Kasumi-1 (cell line): ENCODE data around the gene SLC24A5.

Experiments used
- DNase-seq, 2 experiments: peaks; one replicate each; lab custom pipeline; 2025; lab: John Stamatoyannopoulos, UW

Gene SLC24A5

DNA sequence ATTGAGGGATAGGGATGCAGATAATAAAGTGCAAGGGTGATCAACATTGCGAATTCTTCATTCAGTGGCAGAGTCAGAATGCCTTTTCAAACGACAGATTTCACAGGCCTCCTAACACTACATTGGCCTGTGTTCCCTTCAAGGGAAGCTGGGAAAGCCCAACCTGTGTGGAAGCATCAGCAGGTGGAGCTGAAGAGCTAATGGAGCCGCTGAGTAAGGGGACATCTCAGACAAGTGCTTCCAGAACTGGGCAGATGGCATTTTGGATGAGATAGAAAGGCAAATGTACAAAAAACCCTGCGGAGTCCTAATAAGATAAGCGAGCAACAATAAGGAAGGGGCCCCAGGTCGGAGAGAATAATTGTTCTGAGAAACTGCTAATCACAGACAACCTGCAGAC lies 8.5 kb upstream of the SLC24A5 start:
- DNase-seq: no peak

DNA sequence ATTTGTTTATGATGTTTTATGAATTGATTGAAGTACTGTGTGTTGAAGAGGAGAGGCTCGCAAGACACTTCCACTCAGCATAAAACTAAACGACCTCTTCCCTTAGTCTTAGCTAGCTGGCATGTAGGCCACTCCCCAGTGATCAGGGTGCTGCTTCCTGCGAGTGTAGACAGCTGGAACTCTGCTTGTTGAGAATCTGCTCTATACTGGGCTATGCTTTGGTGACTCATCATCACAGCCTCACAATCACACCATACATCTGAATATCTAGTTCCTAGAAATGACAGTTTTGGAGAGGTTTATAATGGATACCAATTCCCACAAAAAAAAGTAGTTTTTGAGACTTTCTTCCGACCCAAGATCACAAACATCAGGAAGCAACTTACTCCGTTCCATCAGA lies 1.5 kb upstream of the SLC24A5 start:
- no peak for DNase-seq

DNA sequence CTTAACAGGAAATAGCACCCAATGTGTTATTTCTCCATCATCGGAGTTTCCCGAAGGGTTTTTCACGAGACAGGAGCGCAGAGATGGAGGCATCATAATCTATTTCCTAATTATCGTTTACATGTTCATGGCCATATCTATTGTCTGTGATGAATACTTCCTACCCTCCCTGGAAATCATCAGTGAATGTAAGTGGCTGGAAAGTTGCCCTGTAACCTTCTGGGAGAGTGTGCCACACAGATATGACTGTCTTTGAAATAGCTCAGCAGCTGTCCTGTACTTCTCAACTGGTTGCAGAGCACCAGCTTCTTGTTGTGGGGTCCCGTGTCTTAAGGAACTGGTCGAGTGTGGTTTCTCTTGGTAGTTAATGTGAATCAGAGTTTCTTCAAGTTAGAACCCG lies 1.1 kb downstream of the SLC24A5 start:
- no peak for DNase-seq

DNA sequence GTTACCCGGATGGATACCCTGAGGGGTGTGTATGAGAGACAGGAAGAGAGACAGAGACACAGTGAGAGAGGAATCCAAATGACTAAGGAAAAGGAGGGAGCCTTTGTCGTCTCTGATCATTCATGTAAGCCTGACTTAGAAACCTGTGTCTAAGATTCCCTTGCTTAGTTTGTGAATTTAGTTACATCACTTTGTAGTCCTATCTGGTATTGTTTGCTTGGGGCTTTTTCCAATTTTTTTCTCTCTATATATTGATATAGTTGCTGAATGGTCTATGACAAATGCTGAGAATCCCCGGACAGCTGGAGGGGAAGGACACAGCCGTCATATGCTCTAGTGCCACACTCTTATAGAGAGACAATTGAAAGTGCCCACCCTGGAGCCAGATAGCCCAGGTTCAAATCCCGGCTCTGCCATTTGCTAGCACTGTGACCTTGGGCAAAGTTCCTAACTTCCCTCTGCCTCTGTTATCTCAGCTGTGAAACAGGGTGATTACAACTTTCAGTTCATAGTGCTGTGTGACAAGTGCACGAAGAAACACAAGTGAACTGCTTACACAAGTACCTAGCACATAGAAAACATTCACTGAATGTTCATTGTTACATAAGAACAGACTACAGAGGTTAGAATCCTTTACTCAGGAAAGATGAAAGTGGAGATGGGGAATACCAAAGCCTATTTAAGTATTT lies 6.0 kb downstream of the SLC24A5 start:
- DNase-seq: no peak

DNA sequence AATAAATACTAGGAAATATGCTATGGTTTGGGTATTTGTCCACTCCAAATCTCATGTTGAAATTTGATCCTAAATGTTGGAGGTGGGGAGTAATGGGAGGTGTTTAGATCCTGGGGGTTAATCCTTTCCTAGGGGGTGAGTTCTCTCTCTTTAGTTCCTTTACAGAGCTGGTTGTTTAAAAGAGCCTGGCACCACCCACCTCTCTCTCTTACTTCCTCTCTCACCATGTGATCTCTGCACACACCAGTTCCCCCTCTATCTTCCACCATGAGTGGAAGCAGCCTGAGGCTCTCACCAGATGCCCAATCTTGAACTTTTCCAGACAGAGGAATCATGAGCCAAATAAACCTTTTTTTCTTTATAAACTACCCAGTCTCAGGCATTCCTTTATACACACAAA lies 10.5 kb downstream of the SLC24A5 start:
- DNase-seq: no peak

DNA sequence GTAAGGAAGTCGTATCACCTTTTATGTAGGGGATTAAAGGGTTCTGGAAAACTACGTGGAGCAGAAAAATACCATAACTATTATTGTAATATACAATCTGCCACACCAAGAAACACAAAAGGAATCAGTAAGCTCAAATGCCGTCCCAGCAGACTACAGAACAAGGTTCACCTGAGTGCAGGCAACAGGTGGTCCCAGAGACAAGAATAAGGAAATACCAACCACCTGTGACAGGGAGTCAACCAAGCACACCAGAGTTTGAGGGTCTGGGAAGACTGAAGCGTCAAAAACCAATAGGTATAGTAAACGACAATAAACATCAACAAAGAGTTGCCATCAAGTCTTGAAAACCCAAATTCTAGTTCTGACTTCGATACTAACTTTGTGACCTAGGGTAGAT lies 12.1 kb downstream of the SLC24A5 start:
- DNase-seq: no peak

DNA sequence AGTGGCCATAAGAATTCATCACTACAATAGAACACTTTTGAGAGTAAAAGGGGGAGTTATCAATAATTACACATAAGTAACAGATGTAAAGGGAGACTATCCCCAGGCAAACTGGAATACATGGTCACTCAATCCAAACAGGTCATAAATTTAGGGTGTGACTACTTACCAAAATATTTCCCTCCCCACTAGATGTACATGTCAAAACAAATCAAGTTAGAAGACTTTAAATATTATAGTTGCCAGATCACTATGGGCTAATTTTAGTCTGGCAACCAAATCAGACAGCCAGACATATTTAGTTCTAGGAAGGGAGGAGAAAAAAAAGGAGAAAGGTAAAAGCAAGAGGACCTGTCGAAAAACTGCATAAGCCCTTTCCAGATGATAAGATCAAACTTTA lies 23.1 kb downstream of the SLC24A5 start:
- DNase-seq: no peak

DNA sequence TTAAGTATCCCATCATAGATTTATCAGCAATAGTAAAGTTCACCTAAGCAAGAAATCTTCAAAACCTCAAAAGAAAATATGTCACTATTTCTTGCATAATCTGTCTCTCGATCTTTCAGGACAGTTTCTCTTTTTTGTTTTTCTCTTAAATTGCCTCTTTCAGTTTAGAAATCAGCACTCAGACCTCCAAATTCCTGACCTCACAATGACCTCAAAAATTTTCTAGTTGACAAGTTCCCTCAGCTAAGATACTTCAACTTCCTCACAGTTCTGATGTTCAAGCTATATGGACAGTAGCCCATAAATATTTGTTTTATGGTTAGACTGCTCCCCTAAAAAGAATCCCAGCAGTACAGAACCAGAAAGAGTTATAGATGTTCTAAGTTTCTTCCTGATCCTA lies 24.1 kb downstream of the SLC24A5 start:
- no peak for DNase-seq

DNA sequence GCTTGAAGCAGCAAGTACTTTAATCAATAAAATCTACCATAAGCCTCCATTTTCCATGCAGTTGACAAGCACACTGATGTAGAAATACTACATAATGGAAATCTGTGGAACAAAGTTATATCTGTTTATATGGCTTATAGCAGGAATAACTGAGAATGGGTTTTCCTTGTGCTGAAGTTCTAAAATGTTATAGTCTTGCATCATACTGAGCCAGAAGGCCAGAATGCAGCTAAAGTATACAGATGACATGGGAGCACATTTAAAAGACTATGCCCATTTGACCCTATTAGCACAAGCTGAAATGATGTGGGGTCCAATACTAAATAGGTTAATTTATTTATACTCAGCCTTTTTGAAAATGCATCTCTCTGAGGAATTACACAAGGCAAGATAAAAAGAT lies 25.1 kb downstream of the SLC24A5 start:
- no peak for DNase-seq

DNA sequence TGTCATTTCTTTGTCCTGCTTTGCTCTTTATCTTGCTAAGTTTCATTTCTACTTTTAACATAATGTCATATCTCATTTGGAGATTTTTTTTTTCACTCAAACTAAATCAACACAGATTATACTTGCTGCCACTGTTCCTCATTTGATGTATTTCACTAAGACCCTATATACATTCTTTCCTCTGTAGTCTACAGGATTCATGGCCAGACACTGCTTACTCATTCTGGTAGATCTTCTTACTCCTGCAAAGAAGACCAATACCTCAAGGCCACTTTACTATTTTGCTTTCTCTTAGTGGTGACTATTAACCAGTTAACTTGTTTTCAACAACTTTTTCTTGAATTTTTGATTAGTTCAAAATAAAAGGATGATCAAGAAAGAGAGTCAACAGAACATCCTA lies 26.6 kb downstream of the SLC24A5 start:
- DNase-seq: no peak

DNA sequence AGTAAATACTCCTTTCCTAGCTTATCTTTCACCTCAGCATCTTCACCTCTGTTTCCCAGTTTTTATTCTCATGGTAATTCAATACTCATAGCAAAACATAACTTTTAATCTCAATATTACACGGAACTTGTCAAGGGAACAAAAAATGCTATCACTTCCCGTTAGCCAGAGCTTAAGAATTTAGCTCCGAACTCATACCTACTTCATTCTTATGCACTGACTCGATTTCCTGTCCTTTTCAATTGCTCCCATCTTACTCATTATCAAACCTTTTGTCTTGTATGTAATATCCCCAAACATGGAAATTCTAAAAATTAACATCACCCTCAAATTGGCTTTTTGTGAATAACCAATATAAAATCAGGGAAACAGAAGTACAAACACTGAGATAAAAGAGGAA lies 29.1 kb downstream of the SLC24A5 start:
- no peak for DNase-seq

DNA sequence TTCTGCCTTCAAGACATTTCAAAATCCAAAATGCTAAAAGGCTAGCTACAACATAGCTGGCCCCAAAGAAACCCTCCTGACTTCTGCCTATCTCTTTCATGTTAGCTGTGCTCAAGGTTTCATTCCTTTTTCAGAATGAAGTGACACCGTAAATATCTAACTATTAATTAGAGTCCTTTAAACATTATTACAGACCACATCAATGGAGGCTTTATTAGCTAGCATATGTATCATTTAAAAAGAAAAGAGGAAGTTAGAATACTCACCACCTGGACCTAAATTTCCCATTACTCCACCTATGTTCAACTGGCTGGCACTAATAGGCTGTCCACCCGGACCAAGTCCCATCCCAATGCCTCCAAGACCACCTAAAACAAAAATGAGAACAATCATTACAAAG lies 32.7 kb downstream of the SLC24A5 start:
- no peak for DNase-seq

DNA sequence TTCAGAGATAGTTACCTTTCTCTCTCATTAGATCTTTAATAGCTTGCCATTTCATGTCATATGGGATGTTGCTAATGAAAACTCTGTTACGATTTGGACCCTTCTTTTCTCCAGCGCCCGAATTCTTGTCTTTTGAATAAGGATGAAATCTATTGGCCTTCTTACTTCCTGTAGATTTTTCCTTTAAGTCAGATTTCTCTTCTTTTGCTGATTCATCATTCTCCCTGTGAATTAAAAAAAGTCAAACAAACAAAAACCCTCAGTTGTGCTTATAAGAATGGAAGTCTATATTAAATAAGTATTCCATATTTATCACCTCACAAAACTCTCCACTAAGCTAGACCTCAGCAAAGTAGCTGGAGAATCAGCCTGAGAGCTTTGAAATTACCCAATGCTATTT lies 47.8 kb downstream of the SLC24A5 start:
- DNase-seq: no peak

DNA sequence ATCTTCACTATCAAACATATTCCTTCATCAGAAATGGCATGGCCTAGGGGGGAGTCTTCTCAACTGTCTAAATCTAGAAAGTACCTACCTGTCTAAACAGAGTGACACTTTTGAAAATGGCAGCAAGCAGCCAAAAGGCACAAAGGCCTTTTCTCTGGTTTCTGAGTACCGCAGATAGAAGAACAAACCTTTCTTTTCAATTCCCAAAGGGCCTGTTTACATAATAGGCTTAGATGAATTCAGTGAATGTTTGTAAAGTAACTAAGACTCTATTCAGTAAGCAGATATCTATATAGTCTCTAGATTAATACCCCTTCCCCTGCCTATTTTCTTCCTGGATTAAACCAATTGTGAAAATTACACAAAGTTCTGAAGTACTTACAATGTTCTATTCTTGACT lies 50.2 kb downstream of the SLC24A5 start:
- DNase-seq: no peak

DNA sequence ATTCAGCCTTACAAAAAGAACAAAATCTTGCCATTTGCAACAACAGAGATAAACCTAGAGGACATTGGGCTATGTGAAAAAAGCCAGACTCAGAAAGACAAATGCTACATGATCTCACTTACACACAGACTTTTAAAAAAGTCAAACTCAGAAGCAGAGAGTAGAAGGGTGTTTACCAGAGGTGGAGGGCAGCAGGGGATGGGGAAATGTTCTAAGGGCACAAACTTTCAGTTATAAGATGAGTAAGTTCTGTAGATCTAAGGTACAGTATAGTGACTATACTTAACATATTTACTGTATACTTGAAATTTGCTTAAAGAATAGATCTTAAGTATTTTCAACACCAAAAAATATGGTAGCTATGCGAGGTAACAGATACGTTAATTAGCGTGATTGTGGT lies 54.3 kb downstream of the SLC24A5 start:
- no peak for DNase-seq

DNA sequence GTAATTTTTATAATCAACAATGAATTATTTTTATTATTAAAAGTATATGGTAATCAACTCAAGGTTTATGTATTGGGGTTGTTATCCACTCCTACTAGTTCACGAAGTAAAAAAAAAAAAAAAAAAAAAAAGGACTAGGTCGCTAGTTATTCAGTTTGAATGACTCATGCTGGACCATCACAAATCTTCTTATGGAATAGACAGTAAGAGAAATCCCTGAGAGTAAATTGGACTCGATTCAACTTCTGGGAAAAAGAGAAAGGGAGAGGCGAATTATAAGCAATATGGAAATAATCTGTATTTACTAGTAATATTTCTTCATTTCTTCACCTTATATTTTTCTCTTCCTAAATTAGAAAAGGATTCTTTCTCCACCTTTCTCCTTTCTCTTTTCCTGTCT lies 55.3 kb downstream of the SLC24A5 start:
- DNase-seq: no peak

DNA sequence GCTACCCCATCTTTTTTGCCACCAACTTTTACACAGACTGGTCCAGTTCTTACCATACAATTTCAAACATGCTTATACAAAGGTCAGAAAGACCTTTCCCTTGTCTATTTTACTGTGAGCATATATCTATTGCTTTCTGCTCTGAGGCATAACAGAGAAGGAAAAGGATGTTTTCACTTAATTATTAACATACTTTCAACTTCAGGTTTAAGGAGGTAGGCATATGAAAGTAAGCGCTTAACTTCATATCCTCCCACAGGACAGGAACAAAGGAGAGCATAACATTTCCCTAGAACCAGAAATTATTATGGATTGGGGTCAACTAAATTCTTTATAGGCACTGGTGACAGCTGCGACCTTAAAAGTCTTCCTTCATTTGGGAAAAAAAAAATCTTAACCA lies 56.2 kb downstream of the SLC24A5 start:
- DNase-seq: no peak

DNA sequence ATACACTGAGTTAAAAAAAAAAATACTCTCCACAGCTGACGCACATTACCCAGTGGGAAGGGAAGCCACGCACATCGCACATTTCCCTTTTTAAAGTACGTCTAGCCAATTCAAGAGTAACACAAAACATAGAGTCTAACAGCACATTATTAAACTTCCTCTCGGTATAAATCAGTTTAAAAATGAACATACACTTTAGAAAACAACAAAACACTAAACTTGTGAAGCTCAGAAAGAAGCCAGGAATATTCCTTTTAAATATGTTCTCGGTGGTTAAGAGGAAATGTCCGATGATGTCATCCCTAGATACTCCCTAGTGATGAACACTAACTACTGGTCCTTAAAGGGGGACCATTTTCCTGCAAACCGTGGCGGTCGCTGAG lies 56.6 kb downstream of the SLC24A5 start:
- DNase-seq: no peak

DNA sequence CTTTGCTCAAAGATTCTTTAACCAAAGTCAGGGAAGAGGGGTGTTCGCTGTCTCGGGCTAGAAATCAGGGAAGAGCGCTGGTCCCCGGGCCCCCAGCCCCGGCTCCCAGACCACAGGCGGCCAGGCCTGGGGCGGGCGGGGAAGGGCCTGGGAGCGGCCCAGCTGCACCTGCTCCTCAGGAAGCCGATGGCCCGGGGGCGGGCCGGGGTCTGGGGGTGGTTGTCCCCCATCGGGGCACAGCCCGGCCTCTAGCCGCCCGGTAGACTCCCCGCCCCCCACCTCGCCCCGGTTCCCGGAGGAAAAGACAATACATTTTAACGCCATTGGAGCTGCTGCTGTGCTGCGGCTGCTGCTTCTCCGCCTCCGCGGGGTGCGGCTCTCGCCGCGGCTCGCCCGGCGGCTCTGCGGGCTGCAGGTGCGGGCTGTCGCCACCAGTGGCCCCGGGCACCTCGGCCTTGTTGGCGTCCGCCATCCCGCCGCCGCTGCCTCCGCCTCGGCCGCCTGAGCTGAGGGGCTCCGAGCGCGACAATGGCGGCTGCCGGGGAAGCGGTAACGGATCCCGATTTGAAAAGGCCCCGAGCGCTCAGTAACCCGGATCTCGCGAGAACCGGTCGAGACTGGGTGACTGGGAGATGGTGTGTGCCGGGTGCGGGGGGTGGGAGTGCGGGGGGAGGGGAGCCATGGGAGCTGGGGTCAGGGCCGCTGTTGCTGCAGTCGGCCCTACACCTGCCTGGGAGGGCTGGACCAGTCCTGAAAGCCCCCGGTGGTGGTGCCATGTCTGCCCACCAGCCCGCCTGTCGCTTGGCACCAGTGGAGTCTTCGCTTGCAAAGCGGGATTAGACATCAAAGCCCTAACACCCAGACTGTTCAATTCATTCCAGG lies 57.2 kb downstream of the SLC24A5 start, which contains the start of gene MYEF2:
TSS of gene MYEF2 (minus strand) at position 530 of the 882 bp plus-strand sequence. CDS start at position 472, 58 bp downstream.
- DNase-seq: no peak

DNA sequence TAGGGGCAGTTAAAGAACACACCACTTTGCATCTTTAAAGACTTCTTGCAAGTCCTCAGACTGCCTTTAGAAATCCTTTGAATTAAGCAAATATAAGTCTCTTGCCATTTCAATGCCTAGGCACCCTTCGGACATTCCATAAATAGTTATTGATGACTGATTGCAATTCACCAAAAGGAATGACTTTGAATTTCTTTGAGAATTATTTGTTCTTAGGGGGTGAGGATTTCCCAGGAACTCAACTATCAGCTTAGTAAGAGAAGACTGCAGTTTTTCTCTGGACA lies 57.8 kb downstream of the SLC24A5 start:
- no peak for DNase-seq

DNA sequence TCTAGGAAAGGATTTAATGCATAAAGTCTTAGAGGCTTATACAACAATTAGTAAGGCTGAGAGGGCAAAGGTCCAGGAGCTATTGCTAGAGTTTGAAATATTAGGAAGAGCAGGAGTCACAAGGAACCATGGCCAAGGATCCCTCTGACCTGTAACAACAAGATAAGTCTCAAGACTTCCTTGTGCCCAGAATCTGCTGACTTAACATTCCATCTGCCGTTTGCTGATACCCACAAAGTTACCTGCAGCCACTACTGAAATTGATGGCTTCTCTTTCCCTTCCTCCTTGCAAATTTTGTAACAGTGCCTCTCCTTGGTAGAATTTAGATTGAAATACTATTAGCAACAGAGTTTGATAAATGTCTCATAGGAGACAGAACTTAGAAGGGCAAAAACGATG lies 62.0 kb downstream of the SLC24A5 start:
- no peak for DNase-seq

DNA sequence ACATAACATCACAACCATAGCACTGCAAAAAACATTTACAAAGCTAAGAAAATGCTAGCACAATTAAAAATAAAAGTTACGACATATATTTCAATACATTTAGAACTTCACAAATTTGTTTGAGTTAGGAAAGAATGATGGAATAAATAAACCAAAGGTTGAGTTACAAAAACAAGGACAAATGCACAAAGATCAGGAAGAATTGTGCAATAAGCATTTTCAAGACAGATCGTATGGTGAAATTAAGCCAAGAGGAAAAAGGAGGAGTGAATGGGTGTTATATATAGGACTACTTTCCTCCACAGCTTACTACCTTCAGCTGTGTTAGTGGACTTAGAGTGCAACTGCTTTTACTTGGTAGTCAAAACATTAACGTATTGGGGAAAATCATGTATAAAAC lies 64.7 kb downstream of the SLC24A5 start:
- DNase-seq: no peak

DNA sequence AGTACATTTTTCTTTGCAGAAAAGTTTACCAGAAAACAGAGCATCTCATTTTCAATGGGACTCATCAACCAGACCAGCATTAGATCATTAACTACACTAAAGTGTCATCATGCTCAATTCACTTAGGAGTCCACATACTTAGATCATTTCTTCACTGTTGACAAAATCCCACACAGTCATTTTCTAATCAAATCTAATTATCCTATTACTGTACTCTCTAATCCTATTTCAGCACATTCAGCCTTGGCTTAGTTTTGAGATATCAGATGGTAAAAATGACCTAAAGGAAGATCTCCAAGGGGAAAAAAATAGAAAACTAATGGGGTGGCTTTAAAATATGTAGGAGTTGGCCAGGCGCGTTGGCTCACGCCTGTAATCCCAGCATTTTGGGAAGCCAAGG lies 65.5 kb downstream of the SLC24A5 start:
- no peak for DNase-seq
